Measurements from ENCODE around the gene CHRM2.

DNA sequence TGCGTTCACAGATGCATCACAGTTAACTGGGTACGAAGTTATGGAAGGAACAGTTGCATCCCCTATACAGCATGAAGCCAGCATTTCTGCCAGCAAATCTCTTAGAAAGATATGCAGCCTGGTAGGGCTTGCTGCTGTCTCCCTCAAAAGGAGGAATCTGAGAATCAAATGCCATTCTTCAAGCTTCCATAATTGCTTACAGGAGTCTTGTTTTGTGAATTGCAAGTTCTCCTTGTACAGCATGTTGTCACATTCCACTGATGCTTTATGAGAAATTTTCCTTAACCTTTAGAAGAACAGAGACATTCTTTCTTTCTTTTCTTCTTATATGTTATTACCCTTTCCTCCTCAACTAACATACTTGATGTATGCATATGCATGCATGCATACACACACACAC lies 134.6 kb downstream of the CHRM2 start:
- TF ChIP-seq, protein P1, sequence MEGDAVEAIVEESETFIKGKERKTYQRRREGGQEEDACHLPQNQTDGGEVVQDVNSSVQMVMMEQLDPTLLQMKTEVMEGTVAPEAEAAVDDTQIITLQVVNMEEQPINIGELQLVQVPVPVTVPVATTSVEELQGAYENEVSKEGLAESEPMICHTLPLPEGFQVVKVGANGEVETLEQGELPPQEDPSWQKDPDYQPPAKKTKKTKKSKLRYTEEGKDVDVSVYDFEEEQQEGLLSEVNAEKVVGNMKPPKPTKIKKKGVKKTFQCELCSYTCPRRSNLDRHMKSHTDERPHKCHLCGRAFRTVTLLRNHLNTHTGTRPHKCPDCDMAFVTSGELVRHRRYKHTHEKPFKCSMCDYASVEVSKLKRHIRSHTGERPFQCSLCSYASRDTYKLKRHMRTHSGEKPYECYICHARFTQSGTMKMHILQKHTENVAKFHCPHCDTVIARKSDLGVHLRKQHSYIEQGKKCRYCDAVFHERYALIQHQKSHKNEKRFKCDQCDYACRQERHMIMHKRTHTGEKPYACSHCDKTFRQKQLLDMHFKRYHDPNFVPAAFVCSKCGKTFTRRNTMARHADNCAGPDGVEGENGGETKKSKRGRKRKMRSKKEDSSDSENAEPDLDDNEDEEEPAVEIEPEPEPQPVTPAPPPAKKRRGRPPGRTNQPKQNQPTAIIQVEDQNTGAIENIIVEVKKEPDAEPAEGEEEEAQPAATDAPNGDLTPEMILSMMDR (conservative IDR thresholded peaks at IDR 0.05; ENCODE audit: low read depth, low read length) = no peak
- TF ChIP-seq POLR2A (IDR thresholded peaks at IDR 0.05; ENCODE audit: low read depth, low read length) (no peak), MAZ (IDR thresholded peaks at IDR 0.05; ENCODE audit: borderline replicate concordance, low read depth, low read length) (no peak), RAD21 (IDR thresholded peaks at IDR 0.05; ENCODE audit: low read length) (no peak), CHD1 (IDR thresholded peaks at IDR 0.05; ENCODE audit: low read depth, low read length) (no peak), SMC3 (IDR thresholded peaks at IDR 0.05; ENCODE audit: low read depth, low read length) (no peak), FOS (IDR thresholded peaks at IDR 0.05; ENCODE audit: low read depth, low read length) (no peak)
